ENCODE measurements around the gene TRMT5. TPM values are rescaled to one million over a fixed set of nuclear protein-coding genes. Genes with fewer than 3 reads are reported as not detected.

Gene TRMT5
- total and polyA plus RNA-seq, 2 donors (not counting 3 experiments of a cell fraction or from before 2014, with no cell fraction given) = 2.4 to 12.6 TPM

DNA sequence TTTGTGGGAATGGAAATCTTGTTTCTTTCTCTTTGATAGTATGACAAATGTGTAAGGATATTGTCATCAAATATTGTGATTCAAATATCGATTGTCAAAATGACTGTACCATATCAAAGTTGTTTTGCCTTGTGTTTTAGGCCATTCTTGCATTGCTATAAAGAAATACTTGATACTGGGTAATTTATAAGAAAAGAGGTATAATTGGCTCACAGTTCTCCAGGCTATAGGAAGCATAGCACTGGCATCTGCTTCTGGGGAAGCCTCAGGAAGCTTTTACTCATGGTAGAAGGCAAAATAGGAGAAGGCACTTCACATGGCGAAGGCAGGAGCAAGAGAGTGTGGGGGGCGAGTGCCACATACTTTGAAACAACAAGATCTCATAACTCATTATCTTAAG is 7.8 kb downstream of the TRMT5 start:
- H3K4me1 ChIP-seq (ENCODE audit: control insufficient read depth, extremely low read depth, insufficient read depth, low read length) = peaks cover 7% of the 10 kb centered on the region
- BruUV-seq (replicated peaks) = no TSS peak
- H3K9me1 ChIP-seq (replicated peaks; ENCODE audit: control insufficient read depth, extremely low read depth, insufficient read depth, low read length) = peaks cover 2% of the 10 kb centered on the region
- H3K4me2 ChIP-seq (ENCODE audit: insufficient read depth, low read length) = no peak overlapping the region
- TF ChIP-seq JUN (IDR thresholded peaks at IDR 0.05; ENCODE audit: borderline replicate concordance, insufficient read depth, insufficient read length, low read depth) (no peak), POLR2AphosphoS5 (IDR thresholded peaks at IDR 0.05; ENCODE audit: insufficient read depth, low read depth, low read length) (no peak), MYC (IDR thresholded peaks at IDR 0.05; ENCODE audit: low read depth, low read length) (no peak), POLR2A (IDR thresholded peaks at IDR 0.05; ENCODE audit: low read depth, low read length) (no peak), GATA2 (IDR thresholded peaks at IDR 0.05; ENCODE audit: insufficient read depth, insufficient read length, low read depth, low read length) (no peak), EZH2 (IDR thresholded peaks at IDR 0.05; ENCODE audit: borderline replicate concordance, low read depth, low read length, severe bottlenecking) (no peak), FOS (IDR thresholded peaks at IDR 0.05; ENCODE audit: borderline replicate concordance, insufficient read depth, low read length) (no peak)
- TF ChIP-seq, protein P1, sequence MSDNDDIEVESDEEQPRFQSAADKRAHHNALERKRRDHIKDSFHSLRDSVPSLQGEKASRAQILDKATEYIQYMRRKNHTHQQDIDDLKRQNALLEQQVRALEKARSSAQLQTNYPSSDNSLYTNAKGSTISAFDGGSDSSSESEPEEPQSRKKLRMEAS (IDR thresholded peaks at IDR 0.05; ENCODE audit: insufficient read depth, insufficient read length) = no peak
- TF ChIP-seq, protein P2, sequence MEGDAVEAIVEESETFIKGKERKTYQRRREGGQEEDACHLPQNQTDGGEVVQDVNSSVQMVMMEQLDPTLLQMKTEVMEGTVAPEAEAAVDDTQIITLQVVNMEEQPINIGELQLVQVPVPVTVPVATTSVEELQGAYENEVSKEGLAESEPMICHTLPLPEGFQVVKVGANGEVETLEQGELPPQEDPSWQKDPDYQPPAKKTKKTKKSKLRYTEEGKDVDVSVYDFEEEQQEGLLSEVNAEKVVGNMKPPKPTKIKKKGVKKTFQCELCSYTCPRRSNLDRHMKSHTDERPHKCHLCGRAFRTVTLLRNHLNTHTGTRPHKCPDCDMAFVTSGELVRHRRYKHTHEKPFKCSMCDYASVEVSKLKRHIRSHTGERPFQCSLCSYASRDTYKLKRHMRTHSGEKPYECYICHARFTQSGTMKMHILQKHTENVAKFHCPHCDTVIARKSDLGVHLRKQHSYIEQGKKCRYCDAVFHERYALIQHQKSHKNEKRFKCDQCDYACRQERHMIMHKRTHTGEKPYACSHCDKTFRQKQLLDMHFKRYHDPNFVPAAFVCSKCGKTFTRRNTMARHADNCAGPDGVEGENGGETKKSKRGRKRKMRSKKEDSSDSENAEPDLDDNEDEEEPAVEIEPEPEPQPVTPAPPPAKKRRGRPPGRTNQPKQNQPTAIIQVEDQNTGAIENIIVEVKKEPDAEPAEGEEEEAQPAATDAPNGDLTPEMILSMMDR (IDR thresholded peaks at IDR 0.05; ENCODE audit: extremely low read depth in 1 of 2, insufficient read depth in 1 of 2, low read depth in 1 of 2, low read length in 2 of 2) = no peak
- H3K9ac ChIP-seq (replicated peaks; ENCODE audit: extremely low read depth, insufficient read depth, low read length) = no peak overlapping the region
- dilution Hi-C loops (cut with MboI; ENCODE audit: extremely low pct_ligation_motif_present, low sequenced_read_pairs) (no loop called here), intact Hi-C loops (cut with micrococcal nuclease) (no loop called here)
- DNase-seq (ENCODE audit: low read depth, low spot score) (no peak), FAIRE-seq (no peak)
- no peak overlapping the region for H3K27ac ChIP-seq (ENCODE audit: insufficient read depth, low read depth, low read length)
- no peaks in the 10 kb centered on the region for H3K27me3 ChIP-seq (ENCODE audit: control insufficient read depth in 2 of 2, insufficient read depth in 2 of 2, low read length in 2 of 2)
- H4K20me1 ChIP-seq (replicated peaks; ENCODE audit: control insufficient read depth, extremely low read depth, insufficient read depth, low read length) = no peaks in the 10 kb centered on the region
- peaks cover 4% of the 10 kb centered on the region for H3K79me2 ChIP-seq (ENCODE audit: control insufficient read depth, insufficient read depth, low read length)
- H3K9me3 ChIP-seq (replicated peaks; ENCODE audit: control insufficient read depth, insufficient read depth, low read length) = no peaks in the 10 kb centered on the region
- H2AFZ ChIP-seq (ENCODE audit: low read depth, low read length) = no peak overlapping the region
- ChIA-PET CTCF (no interaction called here), POLR2A (no interaction called here)
- no peak overlapping the region for H3K4me3 ChIP-seq (replicated peaks in 1 of 3; ENCODE audit: insufficient read depth in 1 of 3, low read depth in 1 of 3, low read length in 3 of 3)
- peaks cover 2 to 7% of the 10 kb centered on the region in 2 experiments for H3K36me3 ChIP-seq (ENCODE audit: control insufficient read depth in 2 of 2, extremely low read depth in 1 of 2, insufficient read depth in 2 of 2, low read length in 2 of 2)

All from endothelial cell of umbilical vein (primary cell).